HS-27A (cell line): ENCODE measurements around the gene APBB2.

Source experiments
- DNase-seq: peaks from one replicate; pipeline ENCODE4 v3.0.0-alpha.2; 2012; ENCODE audit warnings: low read depth, missing footprints

APBB2 gene

DNA sequence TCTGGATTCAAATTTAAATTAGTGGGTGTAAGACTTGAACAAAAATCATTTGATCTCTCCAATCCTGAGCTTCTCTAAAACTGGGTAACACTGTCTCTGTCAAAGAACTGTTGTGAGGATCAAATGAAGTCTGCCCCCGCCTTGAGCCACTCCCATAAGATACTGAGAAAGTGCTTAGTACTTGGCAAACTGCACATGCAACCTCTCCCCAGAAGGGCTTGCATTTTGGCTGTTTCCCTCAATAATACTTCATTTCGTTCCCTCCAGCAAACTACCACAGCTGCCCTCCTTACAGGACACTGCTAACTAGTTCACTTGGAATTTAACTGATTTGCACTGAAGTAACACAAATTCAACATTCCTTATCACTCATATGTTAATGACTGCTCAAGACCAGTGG, 79.8 kb downstream of the APBB2 start:
- DNase-seq, result no peak

GRCh38 chr4:41133454-41134018, 80.8 kb downstream of the APBB2 start:
- DNase-seq, result no peak

GRCh38 chr4:41132055-41132683, 82.2 kb downstream of the APBB2 start:
- no peak for DNase-seq

DNA sequence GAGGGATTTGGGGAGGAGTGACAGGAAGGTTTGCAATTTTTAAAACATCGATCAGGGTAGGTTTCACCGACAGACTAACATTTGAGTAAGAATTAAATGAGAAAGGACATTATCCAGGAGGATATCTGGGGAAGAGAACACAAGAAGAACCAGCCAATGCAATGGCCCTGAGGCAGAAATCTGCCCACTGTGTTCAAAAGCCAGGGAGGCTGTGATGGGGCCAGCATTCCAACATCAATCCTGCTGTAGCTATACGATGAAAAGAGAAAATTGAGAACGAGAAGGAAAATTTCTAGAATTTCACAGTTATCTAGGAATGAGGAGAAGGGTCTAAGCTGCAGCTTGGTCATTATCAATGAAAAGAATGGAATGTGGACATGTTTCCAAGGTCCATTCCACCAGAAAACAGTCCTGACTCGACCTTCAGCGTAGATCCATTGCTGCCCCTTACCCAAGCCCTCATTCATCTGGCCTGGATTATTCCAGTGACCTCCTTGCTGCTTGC, 84.4 kb downstream of the APBB2 start:
- DNase-seq, result no peak

DNA sequence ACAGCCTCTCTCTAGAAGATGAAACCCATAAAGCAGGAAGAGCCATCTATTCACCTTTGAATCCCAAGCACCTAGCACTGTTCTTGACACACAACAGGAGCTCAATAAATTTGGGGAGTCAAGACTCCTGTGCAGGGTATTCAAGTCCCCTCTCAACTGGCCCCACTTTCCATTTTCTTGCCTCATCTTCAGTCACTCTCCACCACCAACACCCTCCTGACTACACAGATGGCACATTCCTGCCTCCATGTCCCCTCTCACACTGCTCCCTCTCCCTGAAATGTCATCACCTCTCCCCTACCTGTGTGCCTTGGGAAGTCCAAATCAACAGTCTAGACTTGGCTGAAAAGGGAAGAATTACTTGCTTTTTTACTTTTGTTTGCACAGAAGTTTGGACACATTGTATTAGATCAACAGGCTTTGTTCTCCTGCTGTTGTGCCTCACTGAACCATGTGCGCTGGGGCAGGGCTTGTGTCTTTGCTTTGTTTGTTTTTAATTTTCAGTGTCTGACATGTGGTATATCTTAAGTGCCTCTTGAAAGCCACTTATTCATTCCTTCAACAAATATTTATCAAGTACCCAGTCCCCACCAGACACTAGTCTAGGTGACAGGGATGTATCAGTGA, 85.1 kb downstream of the APBB2 start:
- DNase-seq, result no peak

DNA sequence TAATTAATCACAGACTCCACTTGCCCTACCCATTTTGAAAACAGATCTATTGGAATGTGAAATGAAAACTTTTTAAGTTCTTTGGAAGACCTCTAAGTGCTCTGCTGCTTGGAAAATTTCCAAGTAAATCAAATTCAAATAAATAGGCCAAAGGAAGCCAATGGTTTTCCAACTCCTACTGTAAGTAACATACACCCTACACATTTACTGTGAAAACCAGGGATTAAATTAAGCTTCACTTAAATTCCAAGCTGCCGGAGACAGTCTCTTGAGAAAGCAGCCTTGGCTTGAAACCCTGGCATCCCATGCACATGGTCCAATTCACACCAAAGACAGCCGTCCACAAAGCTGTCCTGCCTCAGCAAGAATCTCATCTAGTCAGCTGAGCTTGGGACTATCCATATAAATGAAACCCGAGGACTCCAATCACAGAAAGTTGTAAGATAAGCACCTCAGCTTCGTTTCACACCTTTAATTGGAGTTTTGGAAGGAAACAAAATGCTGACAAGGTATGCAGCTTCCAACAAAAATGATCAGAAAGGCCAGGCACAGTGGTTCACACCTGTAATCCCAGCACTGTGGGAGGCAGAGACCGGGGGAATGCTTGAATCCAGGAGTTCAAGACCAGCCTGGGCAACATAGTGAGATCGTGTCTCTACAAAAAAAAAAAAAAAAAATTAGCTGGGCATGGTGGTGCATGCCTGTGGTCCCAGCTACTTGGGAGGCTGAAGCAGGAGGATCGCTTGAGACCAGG, 88.6 kb downstream of the APBB2 start:
- DNase-seq, result no peak

DNA sequence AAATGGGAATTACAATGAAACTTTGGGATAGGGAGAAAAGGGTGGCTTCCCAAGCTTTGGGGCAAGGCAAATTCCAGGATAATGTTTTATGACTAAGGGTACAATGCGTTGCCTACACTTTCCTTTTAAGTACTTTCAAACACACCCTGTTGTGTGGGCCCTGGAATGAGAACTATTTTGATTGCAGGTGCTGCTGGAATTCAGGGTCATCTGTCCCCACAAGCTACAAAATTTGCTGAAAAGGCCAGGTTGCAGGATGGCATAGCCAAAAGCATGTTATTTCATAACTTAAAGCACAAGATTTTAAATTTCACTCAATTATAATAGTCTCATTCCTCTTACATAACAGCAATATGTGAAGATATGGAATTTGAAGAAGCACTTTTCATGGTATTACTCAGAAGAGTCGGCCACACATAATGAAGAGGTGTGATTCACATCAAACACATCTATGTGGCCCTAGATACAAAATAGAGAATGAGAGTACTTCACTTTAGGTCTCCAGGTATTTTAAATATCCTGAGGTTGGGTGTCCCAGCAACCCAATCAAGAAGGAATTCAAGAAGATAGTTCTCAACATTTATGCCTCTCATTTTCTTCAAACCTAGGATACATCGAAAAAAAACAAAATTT, 89.3 kb downstream of the APBB2 start:
- peak; percentile 82 for DNase-seq

- DNase-seq, result no peak
These were observed 91.6 kb downstream of the APBB2 start for GRCh38 chr4:41122775-41123174.

GRCh38 chr4:41122309-41122708, 92.0 kb downstream of the APBB2 start:
- no peak for DNase-seq

DNA sequence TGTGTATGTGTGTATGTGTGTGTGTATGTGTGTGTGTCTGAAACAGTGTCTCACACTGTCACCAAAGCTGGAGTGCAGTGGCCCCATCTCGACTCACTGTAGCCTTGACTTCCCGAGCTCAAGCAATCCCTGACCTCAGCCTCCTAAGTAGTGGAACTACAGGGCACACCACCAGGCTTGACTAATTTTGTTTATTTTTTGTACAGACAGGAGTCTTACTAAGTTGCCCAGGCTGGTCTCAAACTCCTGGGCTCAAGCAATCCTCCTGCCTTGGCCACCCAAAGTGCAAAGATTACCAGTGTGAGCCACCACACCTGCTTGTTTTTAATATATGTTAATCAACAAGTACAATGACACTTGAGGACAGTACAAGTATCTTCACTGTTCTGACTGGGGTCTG, 92.4 kb downstream of the APBB2 start:
- no peak for DNase-seq

GRCh38 chr4:41120297-41121217, 93.8 kb downstream of the APBB2 start:
- no peak for DNase-seq

- no peak for DNase-seq
These were observed 94.5 kb downstream of the APBB2 start for GRCh38 chr4:41119867-41120295.

DNA sequence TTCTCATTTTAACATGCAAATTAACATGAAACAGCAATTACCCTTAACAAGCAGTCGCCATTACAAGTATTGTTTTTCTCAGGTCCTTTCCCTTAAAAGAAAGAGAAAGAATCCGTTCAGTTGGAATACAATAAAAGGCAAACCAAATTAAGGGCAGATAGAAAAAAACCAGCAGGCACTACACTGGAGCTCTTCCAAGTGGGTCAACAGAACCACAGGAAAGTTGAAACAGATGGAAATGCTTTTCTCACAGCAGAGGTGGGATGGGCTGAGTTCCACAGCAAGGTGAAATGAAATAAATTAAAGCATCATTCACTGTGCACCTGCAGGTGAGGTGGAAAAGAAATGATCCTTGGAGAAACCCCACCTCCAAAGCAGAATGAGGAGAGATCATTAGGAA, 102.6 kb downstream of the APBB2 start:
- DNase-seq, result no peak

DNA sequence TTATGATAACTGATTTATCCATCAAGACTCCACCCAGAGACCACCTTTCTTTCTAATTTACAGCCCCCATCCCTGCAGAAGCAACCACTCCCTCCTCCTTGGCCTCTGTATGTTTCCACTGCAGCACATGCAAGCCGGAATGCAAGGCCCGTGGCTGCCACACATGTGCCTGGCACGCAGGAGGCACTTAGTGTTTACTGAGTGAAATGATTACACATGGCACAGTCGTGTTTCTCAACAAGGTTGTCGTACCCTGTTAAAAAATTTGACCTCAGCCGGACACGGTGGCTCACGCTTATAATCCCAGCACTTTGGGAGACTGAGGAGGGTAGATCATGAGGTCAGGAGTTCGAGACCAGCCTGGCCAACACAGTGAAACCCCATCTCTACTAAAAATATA, 104.3 kb downstream of the APBB2 start:
- no peak for DNase-seq

DNA sequence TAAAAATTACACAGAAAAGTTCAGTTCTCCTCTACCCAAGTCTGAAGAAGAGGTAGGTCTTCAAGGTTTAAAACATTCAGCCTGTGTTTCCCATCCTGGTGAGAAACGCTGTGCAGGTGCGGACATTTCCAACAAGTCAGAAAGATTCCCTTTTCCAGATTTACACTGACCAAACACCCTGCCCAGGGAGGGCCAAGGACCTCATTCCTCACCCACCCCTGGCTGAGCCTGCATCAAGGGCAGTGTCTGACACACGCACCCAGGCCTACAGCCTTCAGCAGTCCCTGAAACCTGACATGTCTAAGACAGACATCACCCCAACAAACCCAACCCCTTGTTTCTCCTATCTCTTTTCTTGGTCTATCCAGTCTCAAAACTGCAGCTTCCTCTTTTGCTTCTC, 105.9 kb downstream of the APBB2 start:
- DNase-seq, result no peak

DNA sequence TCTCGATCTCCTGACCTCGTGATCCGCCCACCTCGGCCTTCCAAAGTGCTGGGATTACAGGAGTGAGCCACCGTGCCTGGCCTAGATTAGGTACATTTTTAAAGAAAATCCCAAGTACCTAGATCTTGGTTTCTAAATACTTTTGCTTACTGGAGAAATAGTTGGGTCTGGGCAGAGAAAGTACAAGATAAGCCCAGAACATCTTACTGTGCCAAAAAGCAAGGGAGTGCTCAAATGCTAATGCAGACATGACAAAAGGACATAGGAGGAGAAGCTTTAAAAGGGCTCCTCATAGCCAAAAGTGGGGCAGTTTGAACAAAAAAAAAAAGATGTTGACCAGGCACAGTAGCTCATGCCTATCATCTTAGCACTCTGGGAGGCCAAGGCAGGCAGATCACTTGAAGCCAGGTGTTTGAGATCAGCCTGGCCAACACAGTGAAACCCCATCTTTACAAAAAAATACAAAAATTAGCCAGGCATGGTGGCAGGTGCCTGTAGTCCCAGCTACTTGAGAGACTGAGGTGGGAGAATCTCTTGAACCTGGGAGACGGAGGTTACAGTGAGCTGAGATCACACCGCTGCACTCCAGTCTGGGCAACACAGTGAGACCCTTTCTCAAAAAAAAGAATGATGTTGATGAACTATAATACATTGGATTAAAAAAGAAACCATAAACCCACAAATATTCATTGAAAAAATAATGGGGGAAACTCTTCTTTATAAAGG, 107.5 kb downstream of the APBB2 start:
- DNase-seq, result no peak

DNA sequence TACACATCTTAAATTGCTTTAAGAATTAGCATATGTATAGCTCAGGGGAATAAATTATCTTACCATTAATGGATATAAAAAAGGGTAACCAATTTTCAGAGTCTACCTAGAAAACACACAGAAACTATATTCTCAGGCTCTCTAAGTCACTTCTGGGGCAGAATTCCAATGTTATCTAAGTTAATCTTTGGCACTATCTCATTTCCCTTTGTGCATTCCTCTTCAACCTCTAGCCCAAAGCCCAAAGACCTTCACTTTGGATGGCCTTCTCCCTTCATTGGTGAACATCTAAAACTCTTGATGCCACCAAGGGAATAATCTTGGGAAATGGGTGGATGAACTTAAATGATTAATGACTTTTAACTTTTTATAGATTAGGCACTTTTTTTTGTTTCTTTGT, 108.3 kb downstream of the APBB2 start:
- no peak for DNase-seq

- DNase-seq, result no peak
These were observed 110.2 kb downstream of the APBB2 start for GRCh38 chr4:41104155-41104554.

DNA sequence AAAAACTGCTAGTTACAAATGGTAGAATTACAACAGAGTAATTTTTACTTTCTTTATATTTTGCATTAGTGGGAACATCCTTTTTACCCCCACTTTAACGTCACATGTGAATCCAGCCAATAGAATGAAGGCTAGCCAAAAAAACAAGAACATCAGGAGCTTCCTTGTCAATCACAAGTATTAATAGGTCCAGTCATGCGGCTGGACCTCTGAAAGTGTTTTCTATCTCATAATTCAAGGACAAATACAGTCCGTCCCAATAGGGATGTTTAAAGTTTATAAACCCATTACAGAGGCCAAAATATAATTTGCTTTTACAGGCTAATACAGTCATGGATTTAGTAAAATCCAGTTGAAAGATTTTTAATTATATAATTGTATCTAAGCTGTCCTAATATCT, 110.7 kb downstream of the APBB2 start:
- DNase-seq, result no peak

DNA sequence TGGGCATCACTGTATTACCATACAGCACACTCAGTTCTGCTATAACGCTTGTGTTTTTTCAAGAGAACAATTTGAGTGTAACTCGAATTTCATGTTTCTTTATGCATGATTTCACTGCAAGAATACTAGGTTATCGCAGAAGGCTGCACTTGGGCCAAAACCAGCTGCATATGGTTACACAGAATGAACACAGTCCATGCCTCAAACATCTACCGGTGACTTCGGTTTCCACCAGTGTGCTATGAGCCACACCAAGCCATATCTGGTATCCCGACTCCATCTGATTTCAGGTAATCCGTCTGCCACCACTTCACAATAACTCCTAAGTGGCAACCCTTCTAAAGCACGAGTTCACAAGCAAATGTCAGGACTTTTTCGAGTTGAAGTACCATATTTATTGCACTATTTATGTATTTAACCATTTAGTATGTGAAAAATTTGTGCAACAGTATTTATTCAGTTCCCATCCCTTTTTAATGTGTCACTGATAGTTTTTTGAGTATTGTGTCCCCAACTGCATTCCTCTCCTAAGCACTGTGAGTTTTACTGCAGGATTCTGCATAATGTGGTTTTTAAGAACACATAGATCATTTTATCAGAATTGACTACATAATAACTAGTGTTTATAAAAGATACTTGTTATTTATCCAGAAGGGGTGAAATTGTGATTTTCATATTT, 111.8 kb downstream of the APBB2 start:
- no peak for DNase-seq
